ENCODE measurements around the gene HPDL. TPM values are rescaled to one million over a fixed set of nuclear protein-coding genes. Genes with fewer than 3 reads are reported as not detected.
A peak's percentile ranks its signal among the peaks of the same experiment; 100 is the strongest.

The HPDL gene
- total and polyA plus RNA-seq, 2 of the 4 experiments (the other 2 are of a cell fraction): 0.54 to 1.1 TPM

GRCh38 chr1:45314266-45314665, 12.4 kb upstream of the HPDL start:
- H3K27me3 ChIP-seq (ENCODE audit: control insufficient read depth, insufficient read depth, low read length): peaks cover 10% of the 10 kb centered on the region; the same call in 1 of the 2 replicates
- no peak overlapping the region for H2BK15ac ChIP-seq (ENCODE audit: low read depth, low read length)
- DNase-seq (no peak), ATAC-seq (ENCODE audit: low read depth) (no peak)
- no peak overlapping the region for H3K27ac ChIP-seq (ENCODE audit: insufficient read depth, low read length)
- ChIA-PET POLR2A (ENCODE audit: unreplicated experiment) (no interaction called here), CTCF (no interaction called here)
- dilution Hi-C loops (cut with HindIII; ENCODE audit: low sequenced_read_pairs, unreplicated experiment) (no loop called here), intact Hi-C loops (cut with micrococcal nuclease) (no loop called here), in situ Hi-C loops (cut with MboI; ENCODE audit: low sequenced_read_pairs) (no loop called here)
- no peak overlapping the region for H3K23ac ChIP-seq (ENCODE audit: low read depth, low read length)
- no peaks in the 10 kb centered on the region for H3K36me3 ChIP-seq (ENCODE audit: control insufficient read depth, insufficient read depth, low read length)
- no peaks in the 10 kb centered on the region for H4K20me1 ChIP-seq (ENCODE audit: insufficient read depth, low read length)
- no peak overlapping the region for H3K14ac ChIP-seq (replicated peaks; ENCODE audit: low read depth, low read length)
- no peak overlapping the region for H3K18ac ChIP-seq (ENCODE audit: low read depth, low read length)
- no peak overlapping the region for H2BK120ac ChIP-seq (ENCODE audit: low read depth, low read length)
- H3K4me1 ChIP-seq (ENCODE audit: control insufficient read depth, insufficient read depth, low read length): no peaks in the 10 kb centered on the region
- TF ChIP-seq MAFK (IDR thresholded peaks at IDR 0.05; ENCODE audit: low read depth, low read length): 0 out of 2 replicates have a peak, but pooled peaks have one; percentile 24
- no peak for TF ChIP-seq FOS (IDR thresholded peaks at IDR 0.05; ENCODE audit: low read depth, low read length)
- no peaks in the 10 kb centered on the region for H3K79me1 ChIP-seq (ENCODE audit: low read depth in 1 of 2, low read length in 2 of 2)
- H3K9ac ChIP-seq (ENCODE audit: low read depth, low read length): no peak overlapping the region
- H4K8ac ChIP-seq (ENCODE audit: low read depth in 2 of 2, low read length in 2 of 2): no peak overlapping the region
- no peak overlapping the region for H4K91ac ChIP-seq (ENCODE audit: insufficient read depth, low read depth, low read length)
- H2AK5ac ChIP-seq (ENCODE audit: low read depth, low read length): no peak overlapping the region
- H2AK9ac ChIP-seq (replicated peaks; ENCODE audit: low read depth, low read length, poor library complexity): no peak overlapping the region
- no peak overlapping the region for H2BK5ac ChIP-seq (ENCODE audit: low read depth, low read length, poor library complexity, severe bottlenecking)
- H3K9me1 ChIP-seq (ENCODE audit: insufficient read depth, low read length): no peaks in the 10 kb centered on the region
- no peak overlapping the region for H3K4me3 ChIP-seq (ENCODE audit: insufficient read depth, low read depth, low read length)
- no peak overlapping the region for H3K56ac ChIP-seq (ENCODE audit: extremely low read depth, insufficient read depth, low read length)
- H3K9me3 ChIP-seq (ENCODE audit: control insufficient read depth, insufficient read depth, low read length): peaks cover 2% of the 10 kb centered on the region; the same call in 1 of the 2 replicates
- no CpG with 5 or more reads among the region's 3 CpGs for WGBS, 2 experiments (ENCODE audit: extremely low coverage in 2 of 2, insufficient read length in 1 of 2)
- no peak overlapping the region for H2BK20ac ChIP-seq (ENCODE audit: low read depth, low read length)
- no peak overlapping the region for H4K5ac ChIP-seq (ENCODE audit: low read depth, low read length)
- no TSS peak for BruUV-seq (replicated peaks)
- H3K4ac ChIP-seq (ENCODE audit: low read depth, low read length): no peak overlapping the region
- H2AFZ ChIP-seq (replicated peaks; ENCODE audit: low read length, poor library complexity): no peak overlapping the region
- H3K4me2 ChIP-seq (ENCODE audit: low read depth, low read length): no peak overlapping the region

Measured in IMR-90 (cell line).